HCT116 (cell line): ENCODE measurements around the gene JCAD. TPM values are rescaled to one million over a fixed set of nuclear protein-coding genes. Genes with fewer than 3 reads are reported as not detected.

Experiments
- ATAC-seq: fragments of 200-7000 bp; cut with Tn5 transposase; 2 replicates; pipeline ENCODE4 v1.9.1; 2020; ENCODE audit warnings: mild to moderate bottlenecking, moderate library complexity
- BruUV-seq: library from RNA; stranded (reverse); fragments of 400-500 nt; replicated peaks from 2 replicates; lab custom pipeline; 2021; lab: Mats Ljungman, UMichigan
- CTCF ChIA-PET: fragments of 300-600 bp; sonication (Branson Sonifier 250); formaldehyde crosslinking; loops from one replicate; lab custom pipeline; 2021; ENCODE audit warnings: antibody characterized with exemption; lab: Charles Lee
- POLR2A ChIA-PET: fragments of 300-600, 350-600 bp; sonication (Branson Sonifier 250); formaldehyde crosslinking; loops from one replicate; lab custom pipeline; 2021; ENCODE audit warnings: antibody characterized with exemption; lab: Charles Lee
- RAD21 ChIA-PET, 2 experiments: fragments of 300-600 bp; sonication (Branson Sonifier 250); formaldehyde crosslinking; loops; one replicate each; lab custom pipeline; 2023; ENCODE audit warnings: low total read pairs in 2 of 2; ENCODE audit not compliant: uncharacterized antibody in 2 of 2, unreplicated experiment in 2 of 2, low non-redundant PET in 1 of 2; lab: Charles Lee
- DNase-seq: peaks from one replicate; pipeline ENCODE4 v3.0.0-alpha.2; 2010; ENCODE audit warnings: low read depth, low spot score
- H2AFZ ChIP-seq: fragments of 200-600 bp; shearing (Covaris generic), sonication (generic); 2 replicates; pipeline ENCODE4 v1.6.1; 2017; ENCODE audit warnings: low read depth, mixed run types, mixed read lengths, antibody characterized with exemption, low read length; ENCODE audit not compliant: poor library complexity, severe bottlenecking
- H3K27ac ChIP-seq: 2 replicates; pipeline ENCODE4 v1.5.1; 2012; ENCODE audit warnings: low read depth, low read length
- H3K27me3 ChIP-seq: fragments of 200-600 bp; sonication (generic); 2 replicates; pipeline ENCODE4 v1.6.1; 2016; ENCODE audit warnings: mixed run types, low read length, mixed read lengths; ENCODE audit not compliant: insufficient read depth
- H3K36me3 ChIP-seq, 2 experiments: fragments of 200-500 bp in 1 of 2; fragments of 200-600 bp in 1 of 2; sonication (Bioruptor generic) in 1 of 2; sonication (generic) in 1 of 2; 2 replicates each; pipeline versions ENCODE4 v1.5.1 to v1.6.1; 2014 to 2016; ENCODE audit warnings: low read length in 2 of 2, inconsistent platforms in 1 of 2, mixed read lengths in 1 of 2, mixed run types in 1 of 2; ENCODE audit not compliant: insufficient read depth in 2 of 2, control insufficient read depth in 1 of 2
- H3K4me1 ChIP-seq, 2 experiments: fragments of 200-600 bp in 1 of 2; sonication (generic) in 1 of 2; 2 replicates each; pipeline versions ENCODE4 v1.5.1 to v1.6.1; 2012 to 2017; ENCODE audit warnings: low read length in 2 of 2, inconsistent platforms in 1 of 2, mild to moderate bottlenecking in 1 of 2, mixed read lengths in 1 of 2, mixed run types in 1 of 2, moderate library complexity in 1 of 2; ENCODE audit not compliant: insufficient read depth in 2 of 2, control insufficient read depth in 1 of 2
- H3K4me2 ChIP-seq: fragments of 200-600 bp; sonication (generic); 2 replicates; pipeline ENCODE4 v1.6.1; 2017; ENCODE audit warnings: mixed run types, low read length, mixed read lengths
- H3K4me3 ChIP-seq, 2 experiments: fragments of 200-600 bp in 1 of 2; sonication (generic) in 1 of 2; replicated peaks in 1 of 2; 2 replicates each; pipeline ENCODE4 v1.5.1; 2011 to 2016; ENCODE audit warnings: low read length in 2 of 2, control low read depth in 1 of 2, low read depth in 1 of 2, mild to moderate bottlenecking in 1 of 2, mixed read lengths in 1 of 2, mixed run types in 1 of 2
- H3K79me2 ChIP-seq: fragments of 200-600 bp; sonication (generic); 2 replicates; pipeline ENCODE4 v1.6.1; 2017; ENCODE audit warnings: mild to moderate bottlenecking, mixed run types, low read length, moderate library complexity, mixed read lengths; ENCODE audit not compliant: insufficient read depth
- H3K9ac ChIP-seq: fragments of 200-600 bp; sonication (generic); 2 replicates; pipeline ENCODE4 v1.6.1; 2016; ENCODE audit warnings: low read length, mixed read lengths
- H3K9me2 ChIP-seq: fragments of 200-600 bp; sonication (generic), shearing (Covaris generic); 2 replicates; pipeline ENCODE4 v1.6.1; 2017; ENCODE audit warnings: mixed run types, mild to moderate bottlenecking, moderate library complexity; ENCODE audit not compliant: insufficient read depth
- H3K9me3 ChIP-seq, 2 experiments: fragments of 200-500 bp in 1 of 2; fragments of 200-600 bp in 1 of 2; sonication (Bioruptor generic) in 1 of 2; sonication (generic) in 1 of 2; 2 replicates each; pipeline ENCODE4 v1.6.1; 2014 to 2017; ENCODE audit warnings: low read length in 2 of 2, mixed read lengths in 2 of 2, inconsistent platforms in 1 of 2, low read depth in 1 of 2, mild to moderate bottlenecking in 1 of 2, mixed run types in 1 of 2, moderate library complexity in 1 of 2; ENCODE audit not compliant: control insufficient read depth in 1 of 2, insufficient read depth in 1 of 2
- H4K20me1 ChIP-seq: fragments of 200-600 bp; sonication (generic), shearing (Covaris generic); 2 replicates; pipeline ENCODE4 v1.6.1; 2017; ENCODE audit warnings: mixed run types, mild to moderate bottlenecking, moderate library complexity; ENCODE audit not compliant: insufficient read depth
- ATF3 ChIP-seq: IDR thresholded peaks from 2 replicates; pipeline ENCODE4 v1.6.1; 2012
- ELF1 ChIP-seq: IDR thresholded peaks from 2 replicates; pipeline ENCODE4 v1.6.1; 2012; ENCODE audit warnings: low read depth, borderline replicate concordance
- EZH2 ChIP-seq: fragments of 200-600 bp; sonication (generic); IDR thresholded peaks from 2 replicates; pipeline ENCODE4 v1.6.1; 2017; ENCODE audit warnings: antibody characterized with exemption, mixed run types
- POLR2A ChIP-seq: IDR thresholded peaks from 2 replicates; pipeline ENCODE4 v1.7.0; 2011; ENCODE audit warnings: borderline replicate concordance; ENCODE audit not compliant: insufficient read depth, insufficient read length; ENCODE audit errors: extremely low read depth
- SRF ChIP-seq: IDR thresholded peaks from 2 replicates; pipeline ENCODE4 v1.6.1; 2012; ENCODE audit warnings: low read depth
- ZFX ChIP-seq: fragments of 450-650 bp; IDR thresholded peaks from 2 replicates; pipeline ENCODE4 v1.6.1; 2017
- ZNF274 ChIP-seq: fragments of 200-500 bp; sonication (Bioruptor generic); IDR thresholded peaks from 2 replicates; pipeline ENCODE4 v1.6.1; 2014; ENCODE audit warnings: mild to moderate bottlenecking, low read depth, low read length, inconsistent platforms
- intact Hi-C: fragments of 100-400 bp; cut with micrococcal nuclease; formaldehyde crosslinking; loops from 2 replicates; pipeline ENCODE4 v1.10.0; 2022
- total RNA-seq: library from RNA; stranded (reverse); gene quantifications from one replicate; pipeline ENCODE4 v1.2.1, GENCODE V29; 2021; ENCODE audit not compliant: unreplicated experiment
- TF ChIP-seq, protein P1 (sequence below): IDR thresholded peaks from 2 replicates; pipeline ENCODE4 v1.6.1; 2012; ENCODE audit warnings: low read depth

Gene JCAD
- total RNA-seq, 1 experiment from 2014 or later, result 17.5 TPM

GRCh38 chr10:30036811-30037210, 22.6 kb downstream of the JCAD start:
- ChIA-PET RAD21 (no interaction called here), CTCF (no interaction called here), POLR2A (no interaction called here)
- Histone ChIP-seq H3K27ac (no peak overlapping the region), H3K4me2 (no peak overlapping the region), H3K79me2 (no peaks in the 10 kb centered on the region), H3K9ac (no peak overlapping the region), H3K36me3 (peaks cover 0 to 2% of the 10 kb centered on the region in 2 experiments; a peak in 1 of 4 replicates), H3K27me3 (no peaks in the 10 kb centered on the region), H2AFZ (no peak overlapping the region), H4K20me1 (no peaks in the 10 kb centered on the region), H3K4me3 (no peak overlapping the region), H3K4me1 (no peaks in the 10 kb centered on the region), H3K9me3 (no peaks in the 10 kb centered on the region), H3K9me2 (no peaks in the 10 kb centered on the region)
- no peak for TF ChIP-seq ELF1
- TF ChIP-seq ATF3, result no peak
- no peak for TF ChIP-seq SRF
- TF ChIP-seq EZH2, result no peak
- no peak for TF ChIP-seq ZFX
- TF ChIP-seq, protein P1, sequence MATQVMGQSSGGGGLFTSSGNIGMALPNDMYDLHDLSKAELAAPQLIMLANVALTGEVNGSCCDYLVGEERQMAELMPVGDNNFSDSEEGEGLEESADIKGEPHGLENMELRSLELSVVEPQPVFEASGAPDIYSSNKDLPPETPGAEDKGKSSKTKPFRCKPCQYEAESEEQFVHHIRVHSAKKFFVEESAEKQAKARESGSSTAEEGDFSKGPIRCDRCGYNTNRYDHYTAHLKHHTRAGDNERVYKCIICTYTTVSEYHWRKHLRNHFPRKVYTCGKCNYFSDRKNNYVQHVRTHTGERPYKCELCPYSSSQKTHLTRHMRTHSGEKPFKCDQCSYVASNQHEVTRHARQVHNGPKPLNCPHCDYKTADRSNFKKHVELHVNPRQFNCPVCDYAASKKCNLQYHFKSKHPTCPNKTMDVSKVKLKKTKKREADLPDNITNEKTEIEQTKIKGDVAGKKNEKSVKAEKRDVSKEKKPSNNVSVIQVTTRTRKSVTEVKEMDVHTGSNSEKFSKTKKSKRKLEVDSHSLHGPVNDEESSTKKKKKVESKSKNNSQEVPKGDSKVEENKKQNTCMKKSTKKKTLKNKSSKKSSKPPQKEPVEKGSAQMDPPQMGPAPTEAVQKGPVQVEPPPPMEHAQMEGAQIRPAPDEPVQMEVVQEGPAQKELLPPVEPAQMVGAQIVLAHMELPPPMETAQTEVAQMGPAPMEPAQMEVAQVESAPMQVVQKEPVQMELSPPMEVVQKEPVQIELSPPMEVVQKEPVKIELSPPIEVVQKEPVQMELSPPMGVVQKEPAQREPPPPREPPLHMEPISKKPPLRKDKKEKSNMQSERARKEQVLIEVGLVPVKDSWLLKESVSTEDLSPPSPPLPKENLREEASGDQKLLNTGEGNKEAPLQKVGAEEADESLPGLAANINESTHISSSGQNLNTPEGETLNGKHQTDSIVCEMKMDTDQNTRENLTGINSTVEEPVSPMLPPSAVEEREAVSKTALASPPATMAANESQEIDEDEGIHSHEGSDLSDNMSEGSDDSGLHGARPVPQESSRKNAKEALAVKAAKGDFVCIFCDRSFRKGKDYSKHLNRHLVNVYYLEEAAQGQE, result no peak
- no peak for TF ChIP-seq ZNF274
- no peak for TF ChIP-seq POLR2A
- BruUV-seq, result no TSS peak
- intact Hi-C loops, result no loop called here
- ATAC-seq, result no peak
- DNase-seq, result no peak
